Mononuclear cell (primary cell): ENCODE data around the gene PYGM. TPM values are rescaled to one million over a fixed set of nuclear protein-coding genes. Genes with fewer than 3 reads are reported as not detected.

Experiments used
- H3K27me3 ChIP-seq: 2 replicates; pipeline ENCODE4 v1.6.0; 2011; ENCODE audit warnings: low read length, control low read depth; ENCODE audit not compliant: insufficient read depth
- H3K4me1 ChIP-seq: 2 replicates; pipeline ENCODE4 v1.5.1; 2011; ENCODE audit warnings: mild to moderate bottlenecking, low read length, control low read depth; ENCODE audit not compliant: insufficient read depth
- H3K4me3 ChIP-seq: 2 replicates; pipeline ENCODE4 v1.5.1; 2011; ENCODE audit warnings: mild to moderate bottlenecking, low read length, moderate library complexity
- H3K9me3 ChIP-seq: 2 replicates; pipeline ENCODE4 v1.5.1; 2011; ENCODE audit warnings: low read depth, mild to moderate bottlenecking, control low read depth, low read length
- total RNA-seq: library from RNA; depleted of rRNA; stranded (reverse); fragments of >200 nt; gene quantifications from one replicate; pipeline ENCODE4 v1.2.3, GENCODE V29; 2012

Gene PYGM
- total RNA-seq, 1 donor: 4.8 TPM

DNA sequence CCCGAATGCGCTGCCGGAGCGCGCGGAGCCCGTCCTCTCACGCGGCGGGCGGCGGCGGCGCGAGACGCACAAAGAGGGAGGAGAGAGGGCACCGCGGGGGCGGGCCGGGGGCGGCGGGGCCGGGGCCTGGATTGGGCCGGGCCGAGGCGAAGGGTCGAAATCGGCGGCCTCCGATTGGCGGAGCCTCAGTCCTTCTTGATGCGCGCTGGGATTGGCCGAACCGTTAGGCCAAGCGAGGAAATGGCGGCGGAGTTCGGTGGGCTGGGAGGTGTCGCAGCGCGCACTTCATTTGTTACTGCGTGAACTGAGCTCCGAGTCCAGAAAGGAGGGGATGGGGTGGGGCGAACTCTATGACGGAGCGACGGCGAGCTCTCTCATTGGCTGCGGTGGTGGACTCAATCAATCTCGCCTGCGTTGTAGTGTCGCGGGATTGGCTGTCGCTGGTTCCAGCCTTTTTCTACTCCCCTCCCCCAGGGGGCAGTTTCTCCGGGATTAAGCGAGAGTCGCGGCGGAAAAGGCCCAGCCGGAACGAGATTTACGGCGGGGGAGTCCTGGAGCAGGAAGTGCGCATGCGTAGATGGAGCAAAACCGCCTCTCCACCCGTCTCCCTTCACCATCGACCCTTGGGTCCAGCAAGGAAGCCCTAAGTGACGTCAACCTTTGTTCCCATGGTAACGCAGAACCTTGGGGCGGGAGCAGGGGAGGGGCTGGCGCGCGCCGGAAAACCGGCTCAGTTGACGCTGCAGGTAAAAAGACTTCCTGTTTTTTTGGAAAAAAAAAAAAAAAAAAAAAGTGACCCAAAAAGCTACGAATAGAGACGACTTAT, 18.9 kb upstream of the PYGM start, which contains the start of gene SF1:
Gene SF1, minus strand, starts transcription at position 70 of the 826 bp plus-strand sequence. CDS start 150 bp downstream, outside the sequence.
- Histone ChIP-seq H3K4me1 (peaks cover 49% of the 10 kb centered on the region), H3K27me3 (no peaks in the 10 kb centered on the region), H3K4me3 (peak within 1 kb of the TSS; percentile 91), H3K9me3 (no peaks in the 10 kb centered on the region)

DNA sequence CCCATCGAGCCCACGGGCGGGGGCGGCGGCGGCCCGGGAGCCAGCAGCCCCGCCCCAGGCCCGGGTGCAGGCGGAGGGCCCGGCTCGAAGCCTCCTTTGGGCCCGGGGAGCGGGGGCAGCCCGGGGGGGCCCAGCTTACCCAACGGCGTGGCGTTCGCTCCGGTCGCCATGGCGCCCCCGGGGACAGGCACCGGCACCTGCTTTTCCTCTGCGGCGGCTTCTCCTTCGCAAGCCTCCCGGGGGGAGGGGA, 18.4 kb upstream of the PYGM start:
- H3K27me3 ChIP-seq: no peaks in the 10 kb centered on the region
- H3K4me1 ChIP-seq: peaks cover 55% of the 10 kb centered on the region
- no peaks in the 10 kb centered on the region for H3K9me3 ChIP-seq
- H3K4me3 ChIP-seq: peak overlapping the region; percentile 83

DNA sequence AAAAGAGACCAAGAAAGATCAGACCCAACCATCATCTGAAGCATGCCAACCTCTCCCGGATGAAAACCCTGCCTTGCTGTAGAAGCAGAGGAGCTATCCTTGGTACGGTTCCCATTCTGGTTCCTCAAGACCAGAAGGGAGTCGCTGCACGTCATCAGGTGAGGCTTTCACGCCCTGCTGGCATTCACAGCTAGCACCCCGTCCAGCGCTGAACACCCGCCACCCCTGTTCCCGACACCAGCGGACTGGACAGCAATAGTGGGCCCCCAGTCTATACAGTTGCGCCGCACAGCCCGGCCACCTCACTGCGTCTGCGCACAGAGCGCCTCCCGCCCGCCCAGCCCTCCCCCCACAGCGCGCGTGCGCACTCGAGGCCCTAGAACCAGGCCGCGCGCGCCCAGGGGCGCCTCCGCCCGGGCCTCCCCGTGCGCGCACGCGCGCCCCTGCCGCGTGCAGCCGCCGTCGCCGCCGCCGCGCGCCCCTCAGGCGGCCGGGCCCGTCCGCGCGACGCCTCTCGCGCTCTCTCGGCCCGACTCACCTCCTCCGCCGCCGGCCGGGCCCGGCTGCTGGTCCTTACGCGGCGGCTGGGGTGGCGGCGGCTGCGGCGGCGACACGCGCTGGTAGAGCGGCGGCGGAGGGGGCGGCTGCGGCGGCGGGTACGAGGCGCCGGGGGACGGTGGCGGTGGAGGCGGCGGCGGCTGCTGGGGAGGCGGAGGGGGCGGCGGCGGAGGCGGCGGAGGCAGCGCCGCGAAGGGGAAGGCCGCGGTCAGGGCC, 17.9 kb upstream of the PYGM start:
- H3K27me3 ChIP-seq: no peaks in the 10 kb centered on the region
- H3K4me3 ChIP-seq: peak overlapping the region; percentile 91
- H3K4me1 ChIP-seq: peaks cover 60% of the 10 kb centered on the region
- H3K9me3 ChIP-seq: no peaks in the 10 kb centered on the region

DNA sequence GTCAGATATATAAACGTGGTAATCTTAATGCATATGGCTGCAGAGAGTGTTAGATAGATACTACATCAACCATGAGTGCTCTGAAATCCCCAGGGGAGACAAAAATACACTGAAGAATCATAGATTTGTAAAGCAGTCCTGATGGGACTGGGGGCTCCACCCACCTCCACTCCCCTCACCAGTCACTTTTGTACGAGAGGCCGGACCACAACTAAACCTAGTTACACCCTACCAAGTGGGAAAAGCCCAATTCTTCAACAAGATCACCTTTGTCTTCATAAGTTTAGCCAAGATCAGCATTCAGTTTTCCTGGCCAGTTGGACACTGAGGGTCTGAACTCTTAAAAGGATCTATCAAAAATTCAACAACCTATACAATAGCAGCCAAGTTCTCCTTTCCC, 17.1 kb upstream of the PYGM start:
- H3K9me3 ChIP-seq: no peaks in the 10 kb centered on the region
- H3K4me1 ChIP-seq: peaks cover 67% of the 10 kb centered on the region
- no peaks in the 10 kb centered on the region for H3K27me3 ChIP-seq
- H3K4me3 ChIP-seq: peak overlapping the region; percentile 91

DNA sequence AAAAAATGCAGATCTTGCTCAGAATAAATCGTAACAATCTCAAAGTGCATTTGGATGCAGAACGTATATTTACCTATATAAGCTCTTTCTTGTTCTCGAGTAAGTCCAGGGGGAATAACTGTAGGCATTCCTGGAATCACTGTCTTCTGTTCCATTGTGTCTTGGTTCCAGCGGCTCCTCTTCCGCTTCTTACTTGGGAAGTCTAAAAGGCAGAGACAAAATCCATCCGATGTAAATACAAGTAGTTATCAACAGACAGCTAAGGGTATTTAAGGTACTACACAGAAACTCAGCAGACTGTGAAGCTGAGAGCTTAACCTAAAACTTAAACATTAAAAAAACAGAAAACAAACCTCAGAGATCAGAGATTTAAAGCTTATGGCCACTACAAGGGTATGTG, 16.7 kb upstream of the PYGM start:
- H3K27me3 ChIP-seq: no peaks in the 10 kb centered on the region
- H3K4me1 ChIP-seq: peaks cover 71% of the 10 kb centered on the region
- no peak overlapping the region for H3K4me3 ChIP-seq
- no peaks in the 10 kb centered on the region for H3K9me3 ChIP-seq

DNA sequence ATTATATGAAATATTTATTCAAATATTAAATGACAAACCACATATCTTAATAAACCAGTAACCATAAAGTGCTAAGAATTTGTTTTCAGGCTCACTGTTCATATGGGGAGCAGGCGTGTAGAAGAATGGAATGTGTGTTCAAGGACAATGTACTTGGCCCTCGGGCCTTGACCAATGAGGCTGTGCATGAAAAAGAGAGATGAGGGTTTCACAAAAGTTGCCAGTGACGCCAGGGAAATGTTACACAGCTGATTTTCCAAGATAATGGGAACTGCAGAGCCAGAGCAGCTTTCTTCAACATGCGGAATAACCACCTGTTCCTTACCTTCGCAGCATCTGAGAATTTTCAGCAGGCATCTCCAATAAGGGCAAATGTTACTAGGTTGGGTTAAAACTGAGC, 14.4 kb upstream of the PYGM start:
- Histone ChIP-seq H3K9me3 (no peaks in the 10 kb centered on the region), H3K4me1 (peaks cover 75% of the 10 kb centered on the region), H3K4me3 (no peak overlapping the region), H3K27me3 (no peaks in the 10 kb centered on the region)

DNA sequence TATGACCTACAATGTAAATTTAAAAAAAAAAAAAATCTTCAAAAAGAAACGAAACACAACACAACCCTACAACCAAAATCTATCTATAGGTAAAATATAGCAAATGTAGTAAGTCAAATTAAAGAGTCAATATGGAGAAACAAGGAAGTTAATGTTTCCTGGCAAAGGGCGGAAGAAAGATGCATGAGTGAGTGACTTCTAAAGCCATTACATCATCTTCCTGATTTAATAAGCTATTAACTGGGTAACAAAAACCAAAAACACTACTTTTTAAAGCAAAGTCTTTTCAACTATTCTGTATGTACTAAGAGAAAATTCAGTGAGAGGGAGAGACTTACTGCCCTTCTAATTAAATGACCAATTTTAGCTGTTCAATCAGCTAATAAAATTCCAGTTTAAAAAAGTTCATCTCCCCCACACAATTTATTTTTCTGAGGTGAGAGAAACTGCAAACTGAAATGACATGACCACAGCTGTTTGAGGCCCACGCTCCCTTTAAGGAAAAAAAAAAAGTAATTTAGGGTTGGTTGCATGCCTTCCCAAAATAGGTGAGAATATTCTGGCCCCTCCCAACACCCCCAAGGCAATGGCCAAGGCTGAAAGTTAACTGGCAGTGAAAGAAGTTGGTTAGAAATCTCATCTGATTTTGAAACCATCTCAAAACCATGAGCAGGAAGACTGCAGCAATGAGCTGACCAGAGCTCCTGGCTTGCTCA, 12.7 kb upstream of the PYGM start:
- Histone ChIP-seq H3K9me3 (no peaks in the 10 kb centered on the region), H3K4me3 (no peak overlapping the region), H3K4me1 (peaks cover 90% of the 10 kb centered on the region), H3K27me3 (no peaks in the 10 kb centered on the region)

DNA sequence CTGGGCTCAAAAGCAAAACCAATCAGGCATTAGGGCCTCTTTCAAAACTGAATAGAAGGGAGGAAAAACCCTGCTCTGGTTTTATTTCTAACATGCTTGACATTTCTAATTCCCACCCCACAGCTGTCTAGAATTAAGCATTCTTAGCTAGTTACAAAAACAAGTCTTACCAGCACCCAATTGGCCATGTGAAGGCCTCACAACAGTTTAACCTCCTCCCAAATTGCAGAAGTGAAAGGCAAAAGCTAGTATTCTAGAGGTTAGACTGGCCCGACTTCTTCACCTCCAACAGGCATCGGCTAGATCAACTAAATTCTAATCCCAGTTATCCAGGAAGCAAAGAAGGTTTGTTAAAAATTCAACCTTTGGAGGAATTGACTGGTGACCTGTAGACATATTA, 12.1 kb upstream of the PYGM start:
- Histone ChIP-seq H3K4me3 (no peak overlapping the region), H3K4me1 (peaks cover 92% of the 10 kb centered on the region), H3K9me3 (no peaks in the 10 kb centered on the region), H3K27me3 (no peaks in the 10 kb centered on the region)

DNA sequence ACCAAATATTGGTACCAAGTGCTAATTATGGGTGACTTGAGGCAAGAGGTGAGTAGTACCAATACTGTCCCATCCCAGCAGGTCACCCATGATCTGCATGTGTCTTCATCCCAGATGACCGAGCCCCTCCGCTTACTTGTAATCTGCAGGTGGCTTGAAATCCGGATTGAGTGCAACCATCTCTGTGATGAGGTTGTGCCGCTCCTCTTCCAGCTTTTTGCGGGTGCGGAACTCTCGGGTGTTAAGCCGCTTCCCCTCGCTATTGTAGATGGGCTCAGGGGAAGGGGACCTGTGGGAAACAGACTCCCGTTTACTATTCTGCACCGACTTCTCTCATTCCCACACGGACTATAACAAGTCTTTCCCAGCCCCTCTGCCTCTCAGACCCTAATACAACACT, 10.3 kb upstream of the PYGM start:
- H3K4me1 ChIP-seq: peaks cover 90% of the 10 kb centered on the region
- no peaks in the 10 kb centered on the region for H3K27me3 ChIP-seq

DNA sequence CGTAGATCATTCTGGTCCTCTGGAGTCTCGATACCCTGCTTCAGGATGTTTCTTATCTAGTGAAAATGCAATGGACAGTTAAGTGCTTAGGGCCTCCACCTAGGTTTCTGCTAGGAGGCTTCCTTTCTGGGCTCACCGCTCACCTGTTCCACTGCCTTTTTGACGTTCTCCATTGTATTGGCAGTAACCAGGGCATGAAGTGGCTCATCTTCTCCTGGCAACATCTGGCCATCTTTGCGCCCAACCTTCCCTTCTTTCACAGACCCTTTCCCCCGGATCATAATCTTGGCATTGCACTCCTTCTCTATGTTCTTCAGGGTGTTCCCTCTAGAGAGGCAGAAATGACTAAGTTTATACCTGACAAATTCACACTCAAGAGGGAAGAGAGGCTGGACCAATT, 9.5 kb upstream of the PYGM start:
- Histone ChIP-seq H3K4me3 (no peak overlapping the region), H3K9me3 (no peaks in the 10 kb centered on the region), H3K4me1 (peaks cover 90% of the 10 kb centered on the region), H3K27me3 (no peaks in the 10 kb centered on the region)

More for the DNA sequence above, 10.3 kb upstream of the PYGM start:
- H3K4me3 ChIP-seq: no peak overlapping the region
- H3K9me3 ChIP-seq: no peaks in the 10 kb centered on the region

DNA sequence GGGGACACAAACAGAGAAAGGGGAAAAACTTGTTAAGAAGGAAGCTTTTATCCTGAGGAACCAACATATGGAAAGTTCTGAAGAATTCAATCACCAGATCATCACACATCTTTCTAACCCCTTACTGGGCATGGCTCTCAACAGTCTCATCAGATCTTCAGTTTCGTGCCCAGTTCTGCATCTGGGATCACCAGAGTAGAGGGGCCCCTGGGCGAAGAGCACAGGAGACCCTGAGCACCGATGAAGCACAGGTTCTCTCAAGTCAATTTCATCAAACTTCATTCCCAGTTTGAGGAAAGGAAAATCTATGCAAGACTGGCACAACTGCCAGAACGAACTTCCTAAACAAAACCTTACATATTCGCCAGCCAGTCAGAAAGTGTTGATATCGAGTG, 8.5 kb upstream of the PYGM start:
- Histone ChIP-seq H3K4me3 (no peak overlapping the region), H3K9me3 (no peaks in the 10 kb centered on the region), H3K27me3 (no peaks in the 10 kb centered on the region), H3K4me1 (peaks cover 91% of the 10 kb centered on the region)

DNA sequence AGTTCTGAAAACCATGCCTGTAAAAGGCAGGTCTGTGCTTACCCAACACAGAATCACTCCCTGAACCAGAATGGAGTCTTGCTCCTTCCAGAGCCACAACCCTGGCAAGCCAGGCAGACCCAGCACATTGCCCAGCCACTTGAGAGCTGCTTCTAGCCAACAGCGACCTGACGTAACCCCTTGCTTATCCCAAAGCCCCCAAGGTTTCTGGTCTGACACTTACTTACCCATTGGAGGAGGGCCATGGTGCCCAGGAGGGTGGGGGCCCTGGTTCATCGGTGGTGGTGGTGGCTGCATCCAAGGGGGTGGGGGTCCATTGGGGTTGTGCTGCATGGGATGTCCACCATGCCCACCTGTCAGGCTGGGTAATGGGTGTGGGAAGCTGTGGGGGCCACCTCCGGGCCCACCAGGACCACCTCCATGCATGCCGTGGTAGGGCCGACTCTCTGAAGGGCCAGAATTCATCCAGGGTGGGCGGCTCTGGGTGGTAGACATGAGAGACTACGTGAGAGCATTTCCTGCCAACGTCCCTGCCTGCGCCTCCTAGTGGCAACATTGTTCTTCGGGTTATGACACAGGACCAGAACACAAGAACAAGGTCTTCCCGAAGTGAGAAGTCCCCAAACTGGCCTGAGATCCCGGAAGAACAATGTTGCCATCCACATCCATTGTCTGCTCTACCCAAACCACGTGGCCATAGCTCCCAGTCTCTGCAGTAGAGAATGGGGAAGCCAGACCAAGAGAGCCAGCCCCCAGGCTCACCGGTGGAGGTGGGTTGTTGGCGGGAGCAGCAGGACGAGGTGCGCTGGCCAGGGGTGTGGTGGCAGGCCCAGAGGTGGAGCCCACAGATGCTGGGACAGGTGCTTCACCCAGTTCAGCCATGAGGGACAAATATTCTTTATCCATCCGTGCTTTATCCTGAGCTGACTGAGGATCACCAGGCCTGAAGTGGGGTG, 7.8 kb upstream of the PYGM start:
- Histone ChIP-seq H3K4me1 (peaks cover 91% of the 10 kb centered on the region), H3K9me3 (no peaks in the 10 kb centered on the region), H3K27me3 (no peaks in the 10 kb centered on the region), H3K4me3 (no peak overlapping the region)

DNA sequence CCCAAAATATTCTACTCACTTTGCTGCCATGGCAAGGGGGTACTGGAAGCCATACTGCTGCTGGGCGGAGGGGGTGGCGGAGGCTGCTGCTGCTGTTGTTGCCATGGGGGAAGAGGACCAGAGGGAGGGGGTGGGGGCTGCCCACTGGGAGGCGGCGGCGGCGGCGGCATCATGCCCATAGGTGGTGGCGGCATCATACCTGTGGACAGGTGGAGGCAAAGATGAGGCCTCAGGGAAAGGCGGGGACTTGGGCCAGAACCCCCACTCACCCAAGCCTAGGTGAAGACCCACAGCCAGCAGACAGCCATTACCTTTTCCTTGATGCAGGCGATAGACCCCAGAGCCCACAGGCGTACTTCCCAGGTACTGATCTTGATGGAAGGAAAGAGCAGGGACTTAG, 7.1 kb upstream of the PYGM start:
- Histone ChIP-seq H3K4me1 (peaks cover 92% of the 10 kb centered on the region), H3K4me3 (no peak overlapping the region), H3K9me3 (no peaks in the 10 kb centered on the region), H3K27me3 (no peaks in the 10 kb centered on the region)

DNA sequence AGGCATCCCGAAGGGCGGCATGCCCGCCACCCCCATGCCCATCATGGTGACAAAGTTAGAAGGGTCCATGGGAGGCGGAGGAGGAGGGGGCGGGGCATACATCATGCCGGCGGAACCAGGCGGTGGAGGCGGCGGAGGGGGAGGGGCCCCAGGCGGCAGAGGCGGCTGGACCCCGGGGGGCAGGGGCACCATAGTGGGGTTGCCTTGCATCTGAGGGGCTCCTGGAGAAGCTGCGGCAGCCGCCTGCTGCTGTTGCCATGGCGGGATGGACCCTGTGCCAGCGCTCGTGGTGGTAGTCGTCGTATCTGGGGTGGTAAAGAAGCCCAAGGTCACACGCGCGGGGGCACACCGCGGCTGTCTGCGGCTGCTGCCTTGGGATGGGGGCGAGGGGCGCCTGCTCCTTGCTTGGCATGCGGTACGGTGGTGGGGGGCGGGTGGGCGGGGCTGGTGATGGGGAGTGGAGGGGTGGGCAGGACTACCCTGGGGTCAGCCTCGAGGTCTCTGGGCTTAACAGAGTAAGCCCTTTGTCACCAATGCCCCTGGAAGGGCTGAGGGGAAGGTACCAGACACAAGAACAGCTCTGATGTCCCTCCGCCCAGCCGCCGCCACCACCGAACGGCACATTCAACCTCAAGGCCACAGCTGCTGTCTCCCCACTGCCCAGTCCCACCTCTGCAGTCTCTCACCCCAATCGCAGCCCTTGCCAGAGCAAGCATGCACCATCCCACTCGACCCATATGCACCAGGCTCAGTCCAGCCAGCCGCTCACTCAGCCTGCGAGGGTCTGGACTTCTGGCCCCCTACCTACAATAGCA, 6.3 kb upstream of the PYGM start:
- H3K4me3 ChIP-seq: no peak overlapping the region
- H3K4me1 ChIP-seq: peaks cover 92% of the 10 kb centered on the region
- H3K9me3 ChIP-seq: no peaks in the 10 kb centered on the region
- H3K27me3 ChIP-seq: no peaks in the 10 kb centered on the region
